Thoracic aorta (tissue), 2 donors: ENCODE results near the gene DNAJC11. TPM values are rescaled to one million over a fixed set of nuclear protein-coding genes. Genes with fewer than 3 reads are reported as not detected.
"Not testable (repeated sequence)": the region's sequence is repeated elsewhere in the genome, so short reads cannot be mapped to it uniquely, and the experiment has no call there.

ENCODE experiments used
- ATAC-seq: fragments of 150-250 bp; one replicate; pipeline ENCODE4 v1.8.0; 2017; ENCODE audit warnings: low read depth; ENCODE audit not compliant: insufficient number of reproducible peaks, low FRiP score
- DNase-seq: peaks from one replicate; pipeline ENCODE4 v3.0.0-alpha.2; 2020; ENCODE audit warnings: low spot score
- H3K27ac ChIP-seq, 2 donors: fragments of 200-600 bp; sonication (generic); 1 replicate in 1 of 2; 2 replicates in 1 of 2; pipeline ENCODE4 v1.5.1; 2016; ENCODE audit warnings: mild to moderate bottlenecking in 2 of 2, moderate library complexity in 2 of 2
- H3K27me3 ChIP-seq: fragments of 200-600 bp; sonication (generic); replicated peaks from 2 replicates; pipeline ENCODE4 v1.6.0; 2016; ENCODE audit warnings: mild to moderate bottlenecking; ENCODE audit not compliant: insufficient read depth
- H3K36me3 ChIP-seq: fragments of 200-600 bp; sonication (generic); one replicate; pipeline ENCODE4 v1.5.1; 2016
- H3K4me1 ChIP-seq, 2 donors: fragments of 200-600 bp; sonication (generic); 1 replicate in 1 of 2; 2 replicates in 1 of 2; pipeline versions ENCODE4 v1.5.1 to v1.6.0; 2016; ENCODE audit warnings: low read depth in 2 of 2, mild to moderate bottlenecking in 1 of 2; ENCODE audit not compliant: control insufficient read depth in 1 of 2
- H3K4me3 ChIP-seq: fragments of 200-600 bp; sonication (generic); 2 replicates; pipeline ENCODE4 v1.5.1; 2016; ENCODE audit warnings: mild to moderate bottlenecking
- H3K9me3 ChIP-seq: fragments of 200-600 bp; sonication (generic); 2 replicates; pipeline ENCODE4 v1.5.1; 2016
- total RNA-seq, 2 donors: library from RNA; depleted of rRNA; stranded (reverse); fragments of >200 nt; gene quantifications; one replicate each; pipeline versions ENCODE4 v1.1.0 to v1.2.3, GENCODE V29; 2016
- TF ChIP-seq, protein P1 (sequence below): fragments of 200-600 bp; sonication (generic); IDR thresholded peaks from one replicate; pipeline ENCODE4 v1.5.1; 2019; ENCODE audit warnings: antibody characterized with exemption

Gene DNAJC11
- total RNA-seq, 2 donors from 2014 or later = 19.4 to 40.4 TPM

DNA sequence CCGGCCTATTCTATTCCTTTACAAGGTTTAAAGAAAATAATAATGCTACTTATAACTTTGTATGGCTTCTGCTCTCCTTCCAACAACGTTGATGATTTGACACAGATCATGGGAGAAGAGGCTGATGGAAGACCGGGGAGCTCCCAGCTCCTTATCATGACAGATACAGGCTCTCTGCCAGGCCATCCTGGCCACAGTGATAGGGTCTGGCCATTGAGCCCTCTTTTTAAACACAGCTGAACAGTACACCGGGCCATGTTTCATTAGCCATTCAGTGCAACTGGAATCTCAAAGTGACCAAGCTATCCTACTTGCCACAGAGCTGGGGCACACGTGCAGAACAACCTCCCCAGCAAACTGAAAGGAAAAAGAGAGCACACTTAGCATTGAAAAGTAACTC, 34.9 kb downstream of the DNAJC11 start:
- H3K27me3 ChIP-seq = no peaks in the 10 kb centered on the region
- peaks cover 15% of the 10 kb centered on the region for H3K36me3 ChIP-seq
- TF ChIP-seq, protein P1, sequence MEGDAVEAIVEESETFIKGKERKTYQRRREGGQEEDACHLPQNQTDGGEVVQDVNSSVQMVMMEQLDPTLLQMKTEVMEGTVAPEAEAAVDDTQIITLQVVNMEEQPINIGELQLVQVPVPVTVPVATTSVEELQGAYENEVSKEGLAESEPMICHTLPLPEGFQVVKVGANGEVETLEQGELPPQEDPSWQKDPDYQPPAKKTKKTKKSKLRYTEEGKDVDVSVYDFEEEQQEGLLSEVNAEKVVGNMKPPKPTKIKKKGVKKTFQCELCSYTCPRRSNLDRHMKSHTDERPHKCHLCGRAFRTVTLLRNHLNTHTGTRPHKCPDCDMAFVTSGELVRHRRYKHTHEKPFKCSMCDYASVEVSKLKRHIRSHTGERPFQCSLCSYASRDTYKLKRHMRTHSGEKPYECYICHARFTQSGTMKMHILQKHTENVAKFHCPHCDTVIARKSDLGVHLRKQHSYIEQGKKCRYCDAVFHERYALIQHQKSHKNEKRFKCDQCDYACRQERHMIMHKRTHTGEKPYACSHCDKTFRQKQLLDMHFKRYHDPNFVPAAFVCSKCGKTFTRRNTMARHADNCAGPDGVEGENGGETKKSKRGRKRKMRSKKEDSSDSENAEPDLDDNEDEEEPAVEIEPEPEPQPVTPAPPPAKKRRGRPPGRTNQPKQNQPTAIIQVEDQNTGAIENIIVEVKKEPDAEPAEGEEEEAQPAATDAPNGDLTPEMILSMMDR = no peak
- H3K9me3 ChIP-seq = no peaks in the 10 kb centered on the region
- no peak for DNase-seq
- no peaks in the 10 kb centered on the region for H3K4me1 ChIP-seq
- H3K27ac ChIP-seq = no peak overlapping the region
- no peak for ATAC-seq
- no peak overlapping the region for H3K4me3 ChIP-seq

DNA sequence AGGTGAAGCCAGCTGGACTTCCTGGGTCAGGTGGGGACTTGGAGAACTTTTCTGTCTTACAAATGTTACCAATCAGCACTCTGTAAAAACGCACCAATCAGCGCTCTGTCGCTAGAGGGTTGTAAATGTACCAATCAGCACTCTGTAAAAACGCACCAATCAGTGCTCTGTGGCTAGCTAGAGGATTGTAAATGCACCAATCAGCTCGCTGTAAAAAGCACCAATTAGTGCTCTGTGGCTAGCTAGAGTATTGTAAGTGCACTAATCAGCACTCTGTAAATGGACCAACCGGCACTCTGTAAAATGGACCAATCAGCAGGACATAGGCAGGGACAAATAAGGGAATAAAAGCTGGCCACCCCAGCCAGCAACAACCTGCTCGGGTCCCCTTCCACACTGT, 39.1 kb downstream of the DNAJC11 start:
- H3K36me3 ChIP-seq, ATAC-seq, H3K4me1 ChIP-seq, H3K9me3 ChIP-seq, H3K4me3 ChIP-seq, H3K27me3 ChIP-seq, DNase-seq, H3K27ac ChIP-seq: not testable (repeated sequence)

DNA sequence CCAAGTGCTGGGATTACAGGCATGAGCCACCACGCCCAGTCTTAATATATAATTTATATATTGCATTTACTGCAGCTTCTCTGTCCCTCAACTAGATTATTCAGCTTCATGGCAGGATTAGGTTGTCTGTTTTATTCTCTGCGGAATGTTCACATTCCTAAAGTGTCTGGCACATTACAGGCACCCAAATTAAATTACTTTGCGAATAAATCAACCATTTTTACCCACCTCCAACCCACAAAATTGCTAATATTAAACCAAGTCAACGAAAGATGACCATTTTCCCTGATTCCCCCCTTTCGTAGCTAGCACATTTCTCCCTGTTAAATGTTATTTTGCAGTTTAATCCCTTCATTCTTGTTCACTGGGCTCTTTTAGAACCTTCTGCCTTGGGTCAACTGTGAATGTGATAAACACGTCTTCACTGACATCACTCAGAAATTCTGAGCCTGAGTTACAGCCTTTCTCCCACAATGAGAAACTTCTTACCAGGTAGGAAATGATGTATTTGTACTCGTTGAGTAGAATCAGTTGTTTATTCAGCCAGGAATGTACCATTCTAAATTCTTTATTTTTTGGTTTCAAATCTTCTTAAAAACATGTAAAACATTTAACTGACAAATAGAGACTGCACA, 41.1 kb downstream of the DNAJC11 start:
- TF ChIP-seq, protein P1 = no peak
- DNase-seq (no peak), ATAC-seq (no peak)
- no peaks in the 10 kb centered on the region for H3K9me3 ChIP-seq
- H3K4me3 ChIP-seq = no peak overlapping the region
- H3K27ac ChIP-seq = no peak overlapping the region
- peaks cover 2% of the 10 kb centered on the region for H3K36me3 ChIP-seq
- H3K27me3 ChIP-seq = no peaks in the 10 kb centered on the region
- H3K4me1 ChIP-seq = no peaks in the 10 kb centered on the region

DNA sequence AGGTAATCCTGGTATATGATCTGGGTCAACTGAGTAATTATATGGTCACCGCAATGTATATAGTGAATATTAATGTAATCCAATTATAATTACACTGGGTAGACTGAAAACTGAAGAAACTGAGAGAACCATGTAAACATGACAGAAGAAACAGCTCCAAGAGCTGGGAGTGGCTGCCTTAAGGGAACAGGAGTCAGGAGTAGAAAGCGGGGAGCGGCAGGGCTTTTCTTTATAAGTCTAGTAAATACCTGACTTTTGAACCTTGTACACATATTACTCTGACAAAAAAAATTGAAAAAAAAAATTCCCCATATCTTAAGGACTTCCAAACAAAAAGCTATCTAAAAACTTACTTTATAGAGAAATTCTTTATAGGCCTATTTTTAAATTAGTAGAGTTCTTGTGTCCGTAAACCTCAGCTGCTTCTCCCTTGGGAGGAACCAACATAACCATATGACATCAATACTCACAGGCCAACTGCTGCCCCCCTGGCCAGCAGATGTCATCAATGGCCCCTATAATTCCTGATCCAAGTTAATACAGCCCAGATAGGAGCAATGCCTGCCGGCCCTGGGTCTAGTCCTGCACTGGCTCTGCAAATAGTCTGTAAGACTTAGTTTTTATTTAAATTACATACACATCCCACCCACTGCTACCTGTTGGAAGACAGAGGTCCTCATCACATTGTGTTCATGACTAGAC, 43.1 kb downstream of the DNAJC11 start:
- H3K4me3 ChIP-seq = no peak overlapping the region
- TF ChIP-seq, protein P1 = no peak
- no peaks in the 10 kb centered on the region for H3K9me3 ChIP-seq
- DNase-seq (no peak), ATAC-seq (no peak)
- no peaks in the 10 kb centered on the region for H3K4me1 ChIP-seq
- no peaks in the 10 kb centered on the region for H3K27me3 ChIP-seq
- H3K36me3 ChIP-seq = peaks cover 6% of the 10 kb centered on the region
- no peak overlapping the region for H3K27ac ChIP-seq

DNA sequence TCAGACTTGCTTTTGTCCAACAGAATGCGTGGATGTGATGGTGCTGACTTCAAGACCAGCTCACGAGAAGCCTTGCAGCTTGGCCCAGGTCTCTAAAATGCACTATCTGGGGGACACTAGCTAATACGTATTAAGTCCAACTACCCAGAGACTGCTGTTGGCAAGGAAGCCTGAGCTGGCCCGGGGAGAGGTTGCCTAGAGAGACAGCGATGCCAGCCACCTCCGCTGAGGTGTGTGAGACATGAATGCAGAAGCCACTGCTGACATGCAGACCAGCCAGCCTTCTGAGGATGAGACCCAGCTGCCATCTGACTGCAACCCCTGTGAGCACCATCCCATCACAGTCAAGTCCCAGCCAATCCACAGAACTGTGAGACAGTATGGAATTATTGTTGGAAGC, 44.5 kb downstream of the DNAJC11 start:
- DNase-seq (no peak), ATAC-seq (no peak)
- Histone ChIP-seq H3K9me3 (no peaks in the 10 kb centered on the region), H3K4me1 (no peaks in the 10 kb centered on the region), H3K36me3 (peaks cover 18% of the 10 kb centered on the region), H3K27ac (no peak overlapping the region), H3K4me3 (no peak overlapping the region), H3K27me3 (no peaks in the 10 kb centered on the region)
- TF ChIP-seq, protein P1 = no peak
